WTC11 (cell line): ENCODE data around the gene MPZL3. TPM values are rescaled to one million over a fixed set of nuclear protein-coding genes. Genes with fewer than 3 reads are reported as not detected.
A peak's percentile ranks its signal among the peaks of the same experiment; 100 is the strongest.

Source experiments
- CDX4 ChIP-seq: fragments of 250-450 bp; sonication (Bioruptor Pico); IDR thresholded peaks from 2 replicates; pipeline ENCODE4 v1.9.0; 2021; ENCODE audit warnings: moderate library complexity, mild to moderate bottlenecking, inconsistent platforms, borderline replicate concordance
- CTCF ChIP-seq: fragments of 200-600 bp; IDR thresholded peaks from 2 replicates; pipeline ENCODE4 v1.8.0; 2022; ENCODE audit warnings: antibody characterized with exemption
- FOXJ3 ChIP-seq: sonication (generic); formaldehyde crosslinking; IDR thresholded peaks from 2 replicates; pipeline ENCODE4 v1.9.0; 2021; ENCODE audit warnings: missing genetic modification reagents, mild to moderate bottlenecking, borderline replicate concordance
- FOXP1 ChIP-seq: sonication (generic); formaldehyde crosslinking; IDR thresholded peaks from 2 replicates; pipeline ENCODE4 v1.8.0; 2022; ENCODE audit warnings: missing genetic modification reagents, mild to moderate bottlenecking, moderate library complexity, borderline replicate concordance
- IRF2 ChIP-seq: sonication (generic); formaldehyde crosslinking; IDR thresholded peaks from 2 replicates; pipeline ENCODE4 v1.8.0; 2022; ENCODE audit warnings: low read depth, missing genetic modification reagents, borderline replicate concordance
- MYBL2 ChIP-seq: sonication (generic); formaldehyde crosslinking; IDR thresholded peaks from 2 replicates; pipeline ENCODE4 v1.8.1; 2023; ENCODE audit warnings: mild to moderate bottlenecking, moderate library complexity, missing genetic modification reagents
- NR2C2 ChIP-seq: sonication (generic); formaldehyde crosslinking; IDR thresholded peaks from 2 replicates; pipeline ENCODE4 v1.8.0; 2022; ENCODE audit warnings: mild to moderate bottlenecking, missing genetic modification reagents
- OVOL2 ChIP-seq: fragments of 250-450 bp; sonication (Bioruptor Pico); IDR thresholded peaks from 2 replicates; pipeline ENCODE4 v1.9.0; 2021; ENCODE audit warnings: mild to moderate bottlenecking, borderline replicate concordance
- ZBTB21 ChIP-seq: sonication (generic); formaldehyde crosslinking; IDR thresholded peaks from 2 replicates; pipeline ENCODE4 v1.8.1; 2023; ENCODE audit warnings: mild to moderate bottlenecking, missing genetic modification reagents, borderline replicate concordance
- ZNF121 ChIP-seq: sonication (generic); formaldehyde crosslinking; IDR thresholded peaks from 2 replicates; pipeline ENCODE4 v1.8.0; 2023; ENCODE audit warnings: missing genetic modification reagents
- ZNF219 ChIP-seq: sonication (generic); formaldehyde crosslinking; IDR thresholded peaks from 2 replicates; pipeline ENCODE4 v1.8.0; 2023; ENCODE audit warnings: missing genetic modification reagents, mild to moderate bottlenecking, borderline replicate concordance
- ZNF232 ChIP-seq: sonication (generic); formaldehyde crosslinking; IDR thresholded peaks from 2 replicates; pipeline ENCODE4 v1.8.0; 2022; ENCODE audit warnings: mild to moderate bottlenecking, missing genetic modification reagents
- ZNF317 ChIP-seq: sonication (generic); formaldehyde crosslinking; IDR thresholded peaks from 2 replicates; pipeline ENCODE4 v1.8.1; 2023; ENCODE audit warnings: low read depth, mild to moderate bottlenecking, moderate library complexity, missing genetic modification reagents, borderline replicate concordance
- ZNF512 ChIP-seq: sonication (generic); formaldehyde crosslinking; IDR thresholded peaks from 2 replicates; pipeline ENCODE4 v1.8.1; 2022; ENCODE audit warnings: missing genetic modification reagents, borderline replicate concordance
- ZNF532 ChIP-seq: fragments of 250-450 bp; sonication (Bioruptor Pico); IDR thresholded peaks from 2 replicates; pipeline ENCODE4 v1.9.0; 2021; ENCODE audit warnings: mild to moderate bottlenecking, borderline replicate concordance
- ZNF671 ChIP-seq: fragments of 250-450 bp; sonication (Bioruptor Pico); IDR thresholded peaks from 2 replicates; pipeline ENCODE4 v1.8.0; 2021; ENCODE audit warnings: mild to moderate bottlenecking
- total RNA-seq: library from RNA; stranded (reverse); gene quantifications from 3 replicates; pipeline ENCODE4 v1.2.3, GENCODE V29; 2021
- TF ChIP-seq, protein P1 (sequence below): sonication (generic); formaldehyde crosslinking; IDR thresholded peaks from 2 replicates; pipeline ENCODE4 v1.8.1; 2023; ENCODE audit warnings: mild to moderate bottlenecking, missing genetic modification reagents, moderate library complexity
- TF ChIP-seq, protein P2 (sequence below): sonication (generic); formaldehyde crosslinking; IDR thresholded peaks from 2 replicates; pipeline ENCODE4 v1.8.0; 2023; ENCODE audit warnings: missing genetic modification reagents, mild to moderate bottlenecking, borderline replicate concordance
- TF ChIP-seq, protein P3 (sequence below): sonication (generic); formaldehyde crosslinking; IDR thresholded peaks from 2 replicates; pipeline ENCODE4 v1.8.0; 2022; ENCODE audit warnings: missing genetic modification reagents

MPZL3 gene
- total RNA-seq, 1 experiment from 2014 or later = 2.1 TPM

DNA sequence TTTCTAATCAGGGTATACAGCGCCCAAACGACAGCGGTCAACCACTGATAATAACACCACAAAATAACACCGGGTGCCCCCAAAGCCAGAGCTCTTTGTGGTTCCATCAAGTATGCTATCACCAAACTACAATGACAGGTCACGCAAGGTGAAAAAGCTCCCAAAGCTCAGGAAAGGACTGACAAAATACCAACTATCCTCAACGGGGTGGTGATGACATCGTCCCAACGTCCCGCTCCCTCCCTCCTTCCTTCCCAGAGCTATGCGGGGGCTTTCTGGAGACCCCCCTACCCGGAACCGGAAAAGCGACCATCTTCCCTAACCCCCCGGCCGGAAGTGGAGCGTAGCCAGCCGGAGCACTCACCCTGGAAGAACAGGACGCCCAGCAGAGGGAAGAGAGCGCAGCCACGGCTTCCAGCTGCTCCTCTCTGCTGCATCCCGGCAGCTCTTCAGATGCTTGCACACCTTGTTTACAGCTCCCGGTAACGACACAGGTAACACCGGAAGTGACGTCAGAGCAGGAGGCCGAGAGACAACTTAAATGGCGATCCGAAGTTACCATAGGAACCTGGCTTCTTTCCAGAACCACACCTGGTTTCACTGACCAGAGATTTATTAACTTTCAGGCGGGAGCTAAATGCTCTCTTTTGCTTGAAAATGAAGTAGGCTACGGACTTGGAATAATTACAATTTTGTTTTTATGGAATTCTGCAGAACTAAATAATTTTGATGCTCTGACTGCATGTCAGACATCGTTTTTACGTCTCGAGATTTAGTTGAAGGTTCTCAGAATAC is at the start of gene MPZL3 (continued):
- TF ChIP-seq ZNF512 = no peak
- TF ChIP-seq, protein P1, sequence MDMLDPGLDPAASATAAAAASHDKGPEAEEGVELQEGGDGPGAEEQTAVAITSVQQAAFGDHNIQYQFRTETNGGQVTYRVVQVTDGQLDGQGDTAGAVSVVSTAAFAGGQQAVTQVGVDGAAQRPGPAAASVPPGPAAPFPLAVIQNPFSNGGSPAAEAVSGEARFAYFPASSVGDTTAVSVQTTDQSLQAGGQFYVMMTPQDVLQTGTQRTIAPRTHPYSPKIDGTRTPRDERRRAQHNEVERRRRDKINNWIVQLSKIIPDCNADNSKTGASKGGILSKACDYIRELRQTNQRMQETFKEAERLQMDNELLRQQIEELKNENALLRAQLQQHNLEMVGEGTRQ (CRISPR knock-in tag) = no peak
- no peak for TF ChIP-seq CDX4
- TF ChIP-seq OVOL2 (CRISPR knock-in tag) = no peak
- TF ChIP-seq ZBTB21 (CRISPR knock-in tag) = no peak
- TF ChIP-seq, protein P2, sequence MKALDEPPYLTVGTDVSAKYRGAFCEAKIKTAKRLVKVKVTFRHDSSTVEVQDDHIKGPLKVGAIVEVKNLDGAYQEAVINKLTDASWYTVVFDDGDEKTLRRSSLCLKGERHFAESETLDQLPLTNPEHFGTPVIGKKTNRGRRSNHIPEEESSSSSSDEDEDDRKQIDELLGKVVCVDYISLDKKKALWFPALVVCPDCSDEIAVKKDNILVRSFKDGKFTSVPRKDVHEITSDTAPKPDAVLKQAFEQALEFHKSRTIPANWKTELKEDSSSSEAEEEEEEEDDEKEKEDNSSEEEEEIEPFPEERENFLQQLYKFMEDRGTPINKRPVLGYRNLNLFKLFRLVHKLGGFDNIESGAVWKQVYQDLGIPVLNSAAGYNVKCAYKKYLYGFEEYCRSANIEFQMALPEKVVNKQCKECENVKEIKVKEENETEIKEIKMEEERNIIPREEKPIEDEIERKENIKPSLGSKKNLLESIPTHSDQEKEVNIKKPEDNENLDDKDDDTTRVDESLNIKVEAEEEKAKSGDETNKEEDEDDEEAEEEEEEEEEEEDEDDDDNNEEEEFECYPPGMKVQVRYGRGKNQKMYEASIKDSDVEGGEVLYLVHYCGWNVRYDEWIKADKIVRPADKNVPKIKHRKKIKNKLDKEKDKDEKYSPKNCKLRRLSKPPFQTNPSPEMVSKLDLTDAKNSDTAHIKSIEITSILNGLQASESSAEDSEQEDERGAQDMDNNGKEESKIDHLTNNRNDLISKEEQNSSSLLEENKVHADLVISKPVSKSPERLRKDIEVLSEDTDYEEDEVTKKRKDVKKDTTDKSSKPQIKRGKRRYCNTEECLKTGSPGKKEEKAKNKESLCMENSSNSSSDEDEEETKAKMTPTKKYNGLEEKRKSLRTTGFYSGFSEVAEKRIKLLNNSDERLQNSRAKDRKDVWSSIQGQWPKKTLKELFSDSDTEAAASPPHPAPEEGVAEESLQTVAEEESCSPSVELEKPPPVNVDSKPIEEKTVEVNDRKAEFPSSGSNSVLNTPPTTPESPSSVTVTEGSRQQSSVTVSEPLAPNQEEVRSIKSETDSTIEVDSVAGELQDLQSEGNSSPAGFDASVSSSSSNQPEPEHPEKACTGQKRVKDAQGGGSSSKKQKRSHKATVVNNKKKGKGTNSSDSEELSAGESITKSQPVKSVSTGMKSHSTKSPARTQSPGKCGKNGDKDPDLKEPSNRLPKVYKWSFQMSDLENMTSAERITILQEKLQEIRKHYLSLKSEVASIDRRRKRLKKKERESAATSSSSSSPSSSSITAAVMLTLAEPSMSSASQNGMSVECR (CRISPR knock-in tag) = no peak
- 0 out of 2 replicates have a peak, but pooled peaks have one; percentile 29 for TF ChIP-seq ZNF532 (CRISPR knock-in tag)
- no peak for TF ChIP-seq FOXJ3 (CRISPR knock-in tag)
- TF ChIP-seq NR2C2 (CRISPR knock-in tag) = no peak
- no peak for TF ChIP-seq ZNF219 (CRISPR knock-in tag)
- TF ChIP-seq ZNF317 (CRISPR knock-in tag) = no peak
- peak; percentile 51; the same call in 1 of the 2 replicates for TF ChIP-seq FOXP1
- TF ChIP-seq, protein P3, sequence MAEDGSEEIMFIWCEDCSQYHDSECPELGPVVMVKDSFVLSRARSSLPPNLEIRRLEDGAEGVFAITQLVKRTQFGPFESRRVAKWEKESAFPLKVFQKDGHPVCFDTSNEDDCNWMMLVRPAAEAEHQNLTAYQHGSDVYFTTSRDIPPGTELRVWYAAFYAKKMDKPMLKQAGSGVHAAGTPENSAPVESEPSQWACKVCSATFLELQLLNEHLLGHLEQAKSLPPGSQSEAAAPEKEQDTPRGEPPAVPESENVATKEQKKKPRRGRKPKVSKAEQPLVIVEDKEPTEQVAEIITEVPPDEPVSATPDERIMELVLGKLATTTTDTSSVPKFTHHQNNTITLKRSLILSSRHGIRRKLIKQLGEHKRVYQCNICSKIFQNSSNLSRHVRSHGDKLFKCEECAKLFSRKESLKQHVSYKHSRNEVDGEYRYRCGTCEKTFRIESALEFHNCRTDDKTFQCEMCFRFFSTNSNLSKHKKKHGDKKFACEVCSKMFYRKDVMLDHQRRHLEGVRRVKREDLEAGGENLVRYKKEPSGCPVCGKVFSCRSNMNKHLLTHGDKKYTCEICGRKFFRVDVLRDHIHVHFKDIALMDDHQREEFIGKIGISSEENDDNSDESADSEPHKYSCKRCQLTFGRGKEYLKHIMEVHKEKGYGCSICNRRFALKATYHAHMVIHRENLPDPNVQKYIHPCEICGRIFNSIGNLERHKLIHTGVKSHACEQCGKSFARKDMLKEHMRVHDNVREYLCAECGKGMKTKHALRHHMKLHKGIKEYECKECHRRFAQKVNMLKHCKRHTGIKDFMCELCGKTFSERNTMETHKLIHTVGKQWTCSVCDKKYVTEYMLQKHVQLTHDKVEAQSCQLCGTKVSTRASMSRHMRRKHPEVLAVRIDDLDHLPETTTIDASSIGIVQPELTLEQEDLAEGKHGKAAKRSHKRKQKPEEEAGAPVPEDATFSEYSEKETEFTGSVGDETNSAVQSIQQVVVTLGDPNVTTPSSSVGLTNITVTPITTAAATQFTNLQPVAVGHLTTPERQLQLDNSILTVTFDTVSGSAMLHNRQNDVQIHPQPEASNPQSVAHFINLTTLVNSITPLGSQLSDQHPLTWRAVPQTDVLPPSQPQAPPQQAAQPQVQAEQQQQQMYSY (CRISPR knock-in tag) = no peak
- peak; percentile 29; the same call in 1 of the 2 replicates for TF ChIP-seq MYBL2 (CRISPR knock-in tag)
- TF ChIP-seq ZNF671 (CRISPR knock-in tag) = no peak
- no peak for TF ChIP-seq CTCF
- no peak for TF ChIP-seq IRF2 (CRISPR knock-in tag)
- no peak for TF ChIP-seq ZNF121 (CRISPR knock-in tag)
- TF ChIP-seq ZNF232 = no peak
